Stimulated activated CD8-positive, alpha-beta memory T cell treated with anti-CD3 and anti-CD28 coated beads, Interleukin-2, amount 100 ng/mL, for 1 hour (primary cell): ENCODE results near the gene GDPD5.
A peak's percentile ranks its signal among the peaks of the same experiment; 100 is the strongest.

ENCODE experiments used
- DNase-seq, 2 donors: peaks; one replicate each; pipeline ENCODE4 v3.0.0-alpha.2; 2020; ENCODE audit warnings: low read depth in 2 of 2

Gene GDPD5

GRCh38 chr11:75402002-75402773 lies 123.6 kb downstream of the GDPD5 start:
- DNase-seq = no peak

GRCh38 chr11:75400146-75400865 lies 125.4 kb downstream of the GDPD5 start:
- DNase-seq = no peak

GRCh38 chr11:75399344-75400145 lies 126.2 kb downstream of the GDPD5 start, which contains the start of gene RPS3:
Gene RPS3, plus strand, starts transcription at chr11:75399518. Its CDS starts 30 bp downstream, at chr11:75399548.
- peak; percentile 75 to 78 for DNase-seq

GRCh38 chr11:75398906-75399305 lies 126.8 kb downstream of the GDPD5 start:
- no peak for DNase-seq

GRCh38 chr11:75394085-75394840 lies 131.5 kb downstream of the GDPD5 start:
- no peak for DNase-seq

- DNase-seq = no peak
Measured at GRCh38 chr11:75389925-75390324, 135.8 kb downstream of the GDPD5 start.

GRCh38 chr11:75389276-75389605 lies 136.5 kb downstream of the GDPD5 start:
- no peak for DNase-seq

- DNase-seq = peak; percentile 27 to 45
Measured at GRCh38 chr11:75388386-75389275, 137.1 kb downstream of the GDPD5 start.

- no peak for DNase-seq
Measured at GRCh38 chr11:75387736-75388294, 137.9 kb downstream of the GDPD5 start.

GRCh38 chr11:75386942-75387630 lies 138.7 kb downstream of the GDPD5 start:
- DNase-seq = no peak
